Endodermal cell (in vitro differentiated cells): ENCODE measurements around the gene MACROH2A1. TPM values are rescaled to one million over a fixed set of nuclear protein-coding genes. Genes with fewer than 3 reads are reported as not detected.

Experiments
- DNase-seq: peaks from one replicate; pipeline ENCODE4 v3.0.0-alpha.2; 2017
- H3K27ac ChIP-seq: 2 replicates; pipeline ENCODE4 v1.5.1; 2013; ENCODE audit warnings: mild to moderate bottlenecking, low read depth, low read length, moderate library complexity
- H3K27me3 ChIP-seq: 2 replicates; pipeline ENCODE4 v1.6.1; 2013; ENCODE audit warnings: mild to moderate bottlenecking, low read length, moderate library complexity; ENCODE audit not compliant: insufficient read depth, control insufficient read depth, poor library complexity, severe bottlenecking
- H3K36me3 ChIP-seq: 2 replicates; pipeline ENCODE4 v1.7.0; 2013; ENCODE audit warnings: mild to moderate bottlenecking, low read length, moderate library complexity; ENCODE audit not compliant: control insufficient read depth, insufficient read depth
- H3K4me1 ChIP-seq: one replicate; pipeline ENCODE4 v1.7.0; 2013; ENCODE audit warnings: low read length; ENCODE audit not compliant: control insufficient read depth, insufficient read depth
- H3K4me3 ChIP-seq: 2 replicates; pipeline ENCODE4 v1.5.1; 2013; ENCODE audit warnings: mild to moderate bottlenecking, low read length, moderate library complexity
- H3K9ac ChIP-seq: 2 replicates; pipeline ENCODE4 v1.6.1; 2013; ENCODE audit warnings: mild to moderate bottlenecking, low read length, moderate library complexity; ENCODE audit not compliant: poor library complexity, severe bottlenecking; ENCODE audit errors: extremely low read depth
- H3K9me3 ChIP-seq: 2 replicates; pipeline ENCODE4 v1.6.1; 2013; ENCODE audit warnings: mild to moderate bottlenecking, low read length, moderate library complexity; ENCODE audit not compliant: control insufficient read depth
- H3K27ac Mint-ChIP-seq: 2 replicates; pipeline ENCODE4 v1.8.0; 2020; ENCODE audit warnings: mixed read lengths
- H3K27me3 Mint-ChIP-seq: 2 replicates; pipeline ENCODE4 v1.8.0; 2021; ENCODE audit warnings: mild to moderate bottlenecking, mixed read lengths; ENCODE audit not compliant: insufficient read depth
- H3K36me3 Mint-ChIP-seq: 2 replicates; pipeline ENCODE4 v1.8.0; 2020; ENCODE audit warnings: low read depth, mixed read lengths
- H3K4me1 Mint-ChIP-seq: 2 replicates; pipeline ENCODE4 v1.8.0; 2020; ENCODE audit warnings: mixed read lengths
- H3K4me3 Mint-ChIP-seq: 2 replicates; pipeline ENCODE4 v1.8.0; 2020; ENCODE audit warnings: mild to moderate bottlenecking, moderate library complexity, mixed read lengths
- H3K9me3 Mint-ChIP-seq: 2 replicates; pipeline ENCODE4 v1.8.0; 2020; ENCODE audit warnings: mild to moderate bottlenecking, mixed read lengths
- WGBS, 2 experiments: methylation state at CpG; one replicate each; pipeline versions ENCODE4 v1.1.5 to v1.1.7; 2013; ENCODE audit warnings: missing lambda C conversion rate in 2 of 2, mixed read lengths in 1 of 2; ENCODE audit not compliant: insufficient coverage in 1 of 2, insufficient read length in 1 of 2; 5-methylcytosine and 5-hydroxymethylcytosine counted together
- total RNA-seq, 2 donors: library from RNA; stranded (reverse); fragmentation: NEBNext Ultra II Directional in 1 of 2; extraction: Animal tissue kit (Norgen Biotek cat#: 25700) in 1 of 2; gene quantifications; 2 replicates in 1 of 2; 3 replicates in 1 of 2; pipeline ENCODE4 v1.2.1, GENCODE V29; 2021
- TF ChIP-seq, protein P1 (sequence below): fragments of 200-600 bp; sonication (generic); conservative IDR thresholded peaks from 2 replicates; pipeline ENCODE4 v1.5.0; 2021; ENCODE audit warnings: antibody characterized with exemption, mild to moderate bottlenecking

MACROH2A1 gene
- total RNA-seq, 2 donors from 2014 or later, result 256 to 288 TPM

GRCh38 chr5:135385576-135385975 is 13.5 kb downstream of the MACROH2A1 start:
- DNase-seq, result no peak
- Mint-ChIP-seq H3K36me3 (peaks cover 93% of the 10 kb centered on the region), H3K9me3 (no peaks in the 10 kb centered on the region), H3K27ac (peak overlapping the region; percentile 45), H3K27me3 (no peaks in the 10 kb centered on the region), H3K4me1 (peaks cover 10% of the 10 kb centered on the region), H3K4me3 (no peak overlapping the region)
- WGBS, 2 experiments, result 96 to 100% methylated on average over 1 to 3 of the region's 3 CpGs
- no peak overlapping the region for H3K4me3 ChIP-seq
- TF ChIP-seq, protein P1, sequence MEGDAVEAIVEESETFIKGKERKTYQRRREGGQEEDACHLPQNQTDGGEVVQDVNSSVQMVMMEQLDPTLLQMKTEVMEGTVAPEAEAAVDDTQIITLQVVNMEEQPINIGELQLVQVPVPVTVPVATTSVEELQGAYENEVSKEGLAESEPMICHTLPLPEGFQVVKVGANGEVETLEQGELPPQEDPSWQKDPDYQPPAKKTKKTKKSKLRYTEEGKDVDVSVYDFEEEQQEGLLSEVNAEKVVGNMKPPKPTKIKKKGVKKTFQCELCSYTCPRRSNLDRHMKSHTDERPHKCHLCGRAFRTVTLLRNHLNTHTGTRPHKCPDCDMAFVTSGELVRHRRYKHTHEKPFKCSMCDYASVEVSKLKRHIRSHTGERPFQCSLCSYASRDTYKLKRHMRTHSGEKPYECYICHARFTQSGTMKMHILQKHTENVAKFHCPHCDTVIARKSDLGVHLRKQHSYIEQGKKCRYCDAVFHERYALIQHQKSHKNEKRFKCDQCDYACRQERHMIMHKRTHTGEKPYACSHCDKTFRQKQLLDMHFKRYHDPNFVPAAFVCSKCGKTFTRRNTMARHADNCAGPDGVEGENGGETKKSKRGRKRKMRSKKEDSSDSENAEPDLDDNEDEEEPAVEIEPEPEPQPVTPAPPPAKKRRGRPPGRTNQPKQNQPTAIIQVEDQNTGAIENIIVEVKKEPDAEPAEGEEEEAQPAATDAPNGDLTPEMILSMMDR, result no peak
- H3K9me3 ChIP-seq, result no peaks in the 10 kb centered on the region
- no peak overlapping the region for H3K27ac ChIP-seq
- peaks cover 4% of the 10 kb centered on the region for H3K4me1 ChIP-seq
- H3K36me3 ChIP-seq, result peaks cover 96% of the 10 kb centered on the region
- H3K27me3 ChIP-seq, result no peaks in the 10 kb centered on the region
- no peak overlapping the region for H3K9ac ChIP-seq

DNA sequence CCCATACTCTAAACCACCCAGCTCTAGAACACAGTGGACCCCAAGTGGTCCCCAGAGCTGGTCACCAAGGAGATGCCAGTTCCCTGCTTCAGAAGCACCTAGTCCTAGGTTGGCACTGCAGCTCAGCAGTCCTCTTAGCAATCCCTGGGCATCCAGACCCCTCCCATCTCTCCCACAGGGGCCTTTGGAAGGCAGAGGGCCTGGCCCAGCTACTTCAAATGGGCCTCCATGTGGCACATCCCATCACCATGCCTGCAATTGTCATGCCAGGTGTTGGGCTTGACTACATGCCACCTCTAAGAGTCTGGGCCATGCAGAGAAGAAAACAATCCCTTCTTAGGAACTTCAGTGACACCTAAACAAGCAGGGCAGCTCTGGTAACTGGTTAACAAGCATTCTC is 14.1 kb downstream of the MACROH2A1 start:
- H3K27ac ChIP-seq, result no peak overlapping the region
- no peak for DNase-seq
- H3K4me1 ChIP-seq, result peaks cover 4% of the 10 kb centered on the region
- H3K9me3 ChIP-seq, result no peaks in the 10 kb centered on the region
- TF ChIP-seq, protein P1, result no peak
- no peak overlapping the region for H3K9ac ChIP-seq
- no peak overlapping the region for H3K27ac Mint-ChIP-seq
- H3K36me3 Mint-ChIP-seq, result peaks cover 92% of the 10 kb centered on the region
- H3K36me3 ChIP-seq, result peaks cover 96% of the 10 kb centered on the region
- no peaks in the 10 kb centered on the region for H3K9me3 Mint-ChIP-seq
- H3K27me3 Mint-ChIP-seq, result no peaks in the 10 kb centered on the region
- H3K4me3 ChIP-seq, result no peak overlapping the region
- H3K4me3 Mint-ChIP-seq, result no peak overlapping the region
- H3K27me3 ChIP-seq, result no peaks in the 10 kb centered on the region
- H3K4me1 Mint-ChIP-seq, result peaks cover 4% of the 10 kb centered on the region

DNA sequence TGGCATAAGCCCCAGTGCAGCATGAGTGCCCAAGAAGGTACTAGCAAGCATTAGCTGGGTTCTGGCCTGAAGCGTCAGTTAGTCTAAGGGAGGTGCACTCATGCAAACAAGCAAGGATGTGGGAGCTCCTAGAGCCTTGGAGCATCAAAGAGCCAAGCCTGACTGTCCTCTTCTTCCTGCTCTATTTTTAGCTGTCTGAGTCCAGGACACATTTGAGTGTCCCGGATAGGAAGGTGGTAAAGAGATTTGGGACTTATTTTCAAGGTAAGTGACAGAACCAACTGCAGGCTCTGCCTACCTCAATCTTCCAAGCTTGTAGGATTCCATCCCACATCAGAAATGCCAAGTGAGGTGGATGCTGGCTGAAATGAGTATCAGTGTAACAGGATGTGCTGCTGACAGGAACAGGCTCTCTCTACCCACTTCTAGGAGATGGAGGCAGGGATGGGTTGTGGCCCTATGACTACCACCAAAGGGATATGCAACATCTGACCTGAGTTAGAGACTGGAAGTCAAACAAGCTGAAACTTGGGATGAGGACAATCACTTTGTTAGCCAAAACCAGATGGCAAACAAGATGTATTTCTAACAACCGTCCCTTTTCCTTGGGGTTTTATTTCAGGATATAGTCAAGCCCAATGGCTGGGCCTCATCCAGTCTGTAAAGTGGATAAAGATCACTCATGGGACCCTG is 15.1 kb downstream of the MACROH2A1 start:
- TF ChIP-seq, protein P1, result no peak
- 93 to 100% methylated on average over 3 of the region's 3 CpGs for WGBS, 2 experiments
- H3K27ac Mint-ChIP-seq, result peak overlapping the region; percentile 35
- H3K4me1 ChIP-seq, result peaks cover 4% of the 10 kb centered on the region
- H3K9ac ChIP-seq, result no peak overlapping the region
- no peaks in the 10 kb centered on the region for H3K27me3 Mint-ChIP-seq
- no peak overlapping the region for H3K4me3 Mint-ChIP-seq
- no peak for DNase-seq
- no peaks in the 10 kb centered on the region for H3K27me3 ChIP-seq
- H3K27ac ChIP-seq, result no peak overlapping the region
- peaks cover 96% of the 10 kb centered on the region for H3K36me3 ChIP-seq
- H3K4me1 Mint-ChIP-seq, result peaks cover 9% of the 10 kb centered on the region
- H3K4me3 ChIP-seq, result no peak overlapping the region
- peaks cover 92% of the 10 kb centered on the region for H3K36me3 Mint-ChIP-seq
- no peaks in the 10 kb centered on the region for H3K9me3 ChIP-seq
- H3K9me3 Mint-ChIP-seq, result no peaks in the 10 kb centered on the region
